H1 (cell line): ENCODE data around the gene ZNF672. TPM values are rescaled to one million over a fixed set of nuclear protein-coding genes. Genes with fewer than 3 reads are reported as not detected.
"Not testable (repeated sequence)": the region's sequence is repeated elsewhere in the genome, so short reads cannot be mapped to it uniquely, and the experiment has no call there.

Experiments
- CTCF ChIA-PET: fragments of 300-600 bp; sonication (Branson Sonifier 250); formaldehyde crosslinking; loops from one replicate; lab custom pipeline; 2021; ENCODE audit not compliant: partially characterized antibody; lab: Charles Lee
- POLR2A ChIA-PET: fragments of 300-600 bp; sonication (Branson Sonifier 250); formaldehyde crosslinking; loops from one replicate; lab custom pipeline; 2021; ENCODE audit warnings: inconsistent platforms; ENCODE audit not compliant: partially characterized antibody; lab: Charles Lee
- DNase-seq, 2 experiments: peaks; one replicate each; pipeline versions ENCODE4 v3.0.0 to v3.0.0-alpha.2; 2010 to 2022; ENCODE audit warnings: low spot score in 2 of 2, low read depth in 1 of 2, mixed read lengths in 1 of 2
- FAIRE-seq: peaks from 2 replicates; lab custom pipeline; 2011; peaks lifted over from hg19 to GRCh38; lab: Jason Lieb, UNC
- H2AFZ ChIP-seq: 2 replicates; pipeline ENCODE4 v1.8.1; 2012; ENCODE audit warnings: low read length, inconsistent platforms
- H2AK5ac ChIP-seq: 2 replicates; pipeline ENCODE4 v1.6.1; 2013; ENCODE audit warnings: low read depth, low read length
- H2BK120ac ChIP-seq: replicated peaks from 2 replicates; pipeline ENCODE3; 2013; ENCODE audit warnings: low read depth, low read length, inconsistent platforms
- H2BK12ac ChIP-seq: 2 replicates; pipeline ENCODE4 v1.6.1; 2013; ENCODE audit warnings: low read depth, low read length
- H2BK15ac ChIP-seq: 2 replicates; pipeline ENCODE4 v1.6.1; 2013; ENCODE audit warnings: low read length
- H2BK20ac ChIP-seq: 2 replicates; pipeline ENCODE4 v1.6.1; 2013; ENCODE audit warnings: low read length
- H2BK5ac ChIP-seq: 2 replicates; pipeline ENCODE4 v1.6.1; 2013; ENCODE audit warnings: low read depth, low read length
- H3K14ac ChIP-seq: 2 replicates; pipeline ENCODE4 v1.6.1; 2013; ENCODE audit warnings: inconsistent platforms; ENCODE audit not compliant: insufficient read length
- H3K18ac ChIP-seq: 2 replicates; pipeline ENCODE4 v1.6.1; 2013; ENCODE audit warnings: low read length; ENCODE audit errors: extremely low read depth
- H3K23ac ChIP-seq: 2 replicates; pipeline ENCODE4 v1.6.1; 2013; ENCODE audit warnings: inconsistent platforms; ENCODE audit not compliant: insufficient read length
- H3K23me2 ChIP-seq: 2 replicates; pipeline ENCODE4 v1.6.1; 2013; ENCODE audit warnings: low read depth, low read length
- H3K27ac ChIP-seq: 2 replicates; pipeline ENCODE4 v1.6.1; 2011; ENCODE audit warnings: low read depth, low read length, inconsistent platforms
- H3K27me3 ChIP-seq, 4 experiments: replicated peaks in 1 of 4; 1 replicate in 1 of 4; 2 replicates in 3 of 4; pipeline versions ENCODE4 v1.6.1 to v1.8.1; 2011 to 2013; ENCODE audit warnings: low read length in 3 of 4, mild to moderate bottlenecking in 3 of 4, inconsistent platforms in 2 of 4, mixed read lengths in 2 of 4, moderate library complexity in 1 of 4; ENCODE audit not compliant: control insufficient read depth in 3 of 4, insufficient read depth in 3 of 4; ENCODE audit errors: extremely low read depth in 1 of 4
- H3K36me3 ChIP-seq, 4 experiments: 2 replicates each; pipeline versions ENCODE4 v1.6.1 to v1.8.1; 2011 to 2013; ENCODE audit warnings: mild to moderate bottlenecking in 4 of 4, low read length in 3 of 4, moderate library complexity in 2 of 4, control low read depth in 1 of 4, inconsistent platforms in 1 of 4; ENCODE audit not compliant: insufficient read depth in 4 of 4, control insufficient read depth in 2 of 4
- H3K4ac ChIP-seq: replicated peaks from 2 replicates; pipeline ENCODE3; 2013; ENCODE audit warnings: low read length, low read depth, mixed read lengths, inconsistent platforms; ENCODE audit not compliant: insufficient read length
- H3K4me1 ChIP-seq, 4 experiments: replicated peaks in 1 of 4; 1 replicate in 1 of 4; 2 replicates in 3 of 4; pipeline versions ENCODE4 v1.6.1 to v1.8.1; 2011 to 2013; ENCODE audit warnings: low read length in 3 of 4, inconsistent platforms in 2 of 4, mixed read lengths in 1 of 4; ENCODE audit not compliant: insufficient read depth in 4 of 4, control insufficient read depth in 3 of 4
- H3K4me2 ChIP-seq, 2 experiments: 2 replicates each; pipeline versions ENCODE4 v1.6.1 to v1.8.1; 2011 to 2013; ENCODE audit warnings: low read depth in 2 of 2, low read length in 2 of 2, control low read depth in 1 of 2, inconsistent platforms in 1 of 2, mild to moderate bottlenecking in 1 of 2; ENCODE audit not compliant: insufficient read depth in 1 of 2
- H3K4me3 ChIP-seq, 4 experiments: fragments of 200-600, 300-600 bp in 1 of 4; sonication (generic), shearing (Covaris generic), sonication (Bioruptor Twin) in 1 of 4; 2 replicates each; pipeline versions ENCODE4 v1.5.1 to v1.8.1; 2011 to 2016; ENCODE audit warnings: low read length in 4 of 4, low read depth in 3 of 4, control low read depth in 2 of 4, inconsistent platforms in 2 of 4, mild to moderate bottlenecking in 2 of 4, mixed read lengths in 1 of 4, moderate library complexity in 1 of 4; ENCODE audit not compliant: insufficient read depth in 2 of 4; ENCODE audit errors: extremely low read depth in 1 of 4
- H3K56ac ChIP-seq: replicated peaks from 2 replicates; pipeline ENCODE3; 2013; ENCODE audit warnings: low read depth, mild to moderate bottlenecking, mixed read lengths, low read length, inconsistent platforms; ENCODE audit not compliant: insufficient read length
- H3K79me1 ChIP-seq: 2 replicates; pipeline ENCODE4 v1.6.1; 2013; ENCODE audit warnings: low read depth, low read length, control low read depth
- H3K79me2 ChIP-seq, 2 experiments: 2 replicates each; pipeline versions ENCODE4 v1.6.1 to v1.8.1; 2012 to 2013; ENCODE audit warnings: low read length in 2 of 2, mild to moderate bottlenecking in 2 of 2, inconsistent platforms in 1 of 2; ENCODE audit not compliant: insufficient read depth in 2 of 2, control insufficient read depth in 1 of 2
- H3K9ac ChIP-seq, 4 experiments: replicated peaks in 1 of 4; 1 replicate in 1 of 4; 2 replicates in 3 of 4; pipeline versions ENCODE4 v1.6.1 to v1.8.1; 2011 to 2013; ENCODE audit warnings: low read depth in 3 of 4, low read length in 3 of 4, control low read depth in 2 of 4, mild to moderate bottlenecking in 2 of 4, moderate library complexity in 2 of 4, inconsistent platforms in 1 of 4; ENCODE audit errors: extremely low read depth in 1 of 4
- H3K9me3 ChIP-seq, 2 experiments: 2 replicates each; pipeline versions ENCODE4 v1.6.1 to v1.8.1; 2012 to 2013; ENCODE audit warnings: mild to moderate bottlenecking in 2 of 2, moderate library complexity in 2 of 2, control low read depth in 1 of 2, inconsistent platforms in 1 of 2, low read depth in 1 of 2, low read length in 1 of 2, mixed read lengths in 1 of 2; ENCODE audit not compliant: insufficient read depth in 2 of 2
- H4K20me1 ChIP-seq, 2 experiments: replicated peaks in 1 of 2; 2 replicates each; pipeline versions ENCODE3 to v1.8.1; 2011 to 2013; ENCODE audit warnings: inconsistent platforms in 2 of 2, low read length in 2 of 2, mild to moderate bottlenecking in 1 of 2; ENCODE audit not compliant: insufficient read depth in 2 of 2, control insufficient read depth in 1 of 2
- H4K5ac ChIP-seq: 2 replicates; pipeline ENCODE4 v1.6.1; 2013; ENCODE audit warnings: low read length, low read depth, mixed read lengths, inconsistent platforms; ENCODE audit not compliant: insufficient read length
- H4K8ac ChIP-seq: 2 replicates; pipeline ENCODE4 v1.8.0; 2013; ENCODE audit warnings: mild to moderate bottlenecking, moderate library complexity, low read length, inconsistent platforms; ENCODE audit not compliant: insufficient read depth; ENCODE audit errors: extremely low read depth
- H4K91ac ChIP-seq: replicated peaks from 2 replicates; pipeline ENCODE3; 2013; ENCODE audit warnings: low read length, mixed read lengths, inconsistent platforms; ENCODE audit not compliant: insufficient read length
- BACH1 ChIP-seq: IDR thresholded peaks from 2 replicates; pipeline ENCODE4 v1.6.1; 2012; ENCODE audit warnings: low read length, improper control_type of control experiment
- BCL11A ChIP-seq, 2 experiments: IDR thresholded peaks; one replicate each; pipeline ENCODE4 v1.6.1; 2011; ENCODE audit warnings: low read depth in 2 of 2, low read length in 2 of 2, mild to moderate bottlenecking in 2 of 2
- BRCA1 ChIP-seq: IDR thresholded peaks from 2 replicates; pipeline ENCODE4 v1.6.1; 2012; ENCODE audit warnings: low read depth, low read length, improper control_type of control experiment
- CBX5 ChIP-seq: fragments of 300-800, 300-1000 bp; sonication (generic); IDR thresholded peaks from 2 replicates; pipeline ENCODE4 v1.7.1; 2016; ENCODE audit warnings: antibody characterized with exemption, low read length, low read depth
- KDM4A ChIP-seq: IDR thresholded peaks from one replicate; pipeline ENCODE4 v1.7.1; 2012; ENCODE audit warnings: low read depth, mild to moderate bottlenecking, moderate library complexity, low read length, inconsistent platforms; ENCODE audit not compliant: severe bottlenecking
- SIRT6 ChIP-seq: IDR thresholded peaks from one replicate; pipeline ENCODE4 v1.7.1; 2012; ENCODE audit warnings: low read length, inconsistent platforms
- SRF ChIP-seq: IDR thresholded peaks from 2 replicates; pipeline ENCODE4 v1.6.1; 2011; ENCODE audit warnings: mild to moderate bottlenecking, low read depth, low read length, moderate library complexity
- USF2 ChIP-seq: IDR thresholded peaks from 2 replicates; pipeline ENCODE4 v1.6.1; 2011; ENCODE audit warnings: low read length, improper control_type of control experiment
- whole genome bisulfite sequencing, 2 experiments: shearing (Covaris generic) in 1 of 2; methylation state at CpG; one replicate each; pipeline versions ENCODE4 v1.1.6 to v1.1.7; 2013 to 2015; ENCODE audit warnings: low lambda C conversion rate in 2 of 2, mixed read lengths in 2 of 2, inconsistent platforms in 1 of 2, low coverage in 1 of 2, missing lambda C conversion rate in 1 of 2; ENCODE audit not compliant: insufficient replicate concordance in 2 of 2, insufficient coverage in 1 of 2, insufficient read length in 1 of 2; ENCODE audit errors: extremely low coverage in 1 of 2, missing lambda C conversion rate in 1 of 2; 5-methylcytosine and 5-hydroxymethylcytosine counted together
- polyA plus RNA-seq, 7 experiments: library from polyadenylated mRNA; depleted of rRNA in 3 of 7; stranded (reverse) in 5 of 7; unstranded in 2 of 7; fragments of >200 nt in 5 of 7; fragments of 200-250 nt in 2 of 7; gene quantifications; 1 replicate in 5 of 7; 2 replicates in 1 of 7; 4 replicates in 1 of 7; pipeline versions ENCODE4 v1.2.1 to v1.2.3, GENCODE V29; 2011 to 2013; ENCODE audit warnings: missing spikeins in 2 of 7, mixed read lengths in 2 of 7
- total RNA-seq: library from RNA; stranded (reverse); fragmentation: NEBNext Ultra II Directional; extraction: Animal tissue kit (Norgen Biotek cat#: 25700); gene quantifications from 2 replicates; pipeline ENCODE4 v1.2.1, GENCODE V29; 2021

The ZNF672 gene
- total and polyA plus RNA-seq, 2 of the 8 experiments (the other 6 are each of a cell fraction or from before 2014, with no cell fraction given) = 30.7 to 40.4 TPM

- no peak for TF ChIP-seq KDM4A
- no peak for TF ChIP-seq BACH1
- no peak for TF ChIP-seq SIRT6
- no peak for TF ChIP-seq CBX5
- no peak for TF ChIP-seq BCL11A (IDR thresholded peaks at IDR 0.05; ENCODE audit: low read depth in 2 of 2, low read length in 2 of 2)
- no peak for TF ChIP-seq BRCA1
- no peak for TF ChIP-seq SRF
- no peak for TF ChIP-seq USF2
These were observed 35.6 kb upstream of the ZNF672 start (continued) for GRCh38 chr1:248802454-248802853.

DNA sequence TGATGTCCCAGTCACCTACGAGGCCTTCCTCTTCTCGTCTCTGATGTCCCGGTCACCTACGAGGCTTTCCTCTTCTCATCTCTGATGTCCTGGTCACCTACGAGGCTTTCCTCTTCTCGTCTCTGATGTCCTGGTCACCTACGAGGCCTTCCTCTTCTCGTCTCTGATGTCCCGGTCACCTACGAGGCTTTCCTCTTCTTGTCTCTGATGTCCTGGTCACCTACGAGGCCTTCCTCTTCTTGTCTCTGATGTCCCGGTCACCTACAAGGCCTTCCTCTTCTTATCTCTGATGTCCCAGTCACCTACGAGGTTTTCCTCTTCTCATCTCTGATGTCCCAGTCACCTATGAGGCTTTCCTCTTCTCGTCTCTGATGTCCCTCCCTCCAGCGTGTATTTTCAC, 34.5 kb upstream of the ZNF672 start:
- H3K18ac ChIP-seq, H3K14ac ChIP-seq, POLR2A ChIA-PET, H4K91ac ChIP-seq, H2BK12ac ChIP-seq, H3K56ac ChIP-seq, H3K36me3 ChIP-seq, DNase-seq, H2BK20ac ChIP-seq, H2BK120ac ChIP-seq, H3K27me3 ChIP-seq, H2BK15ac ChIP-seq, CTCF ChIA-PET, H3K4me1 ChIP-seq, H3K9ac ChIP-seq, H4K5ac ChIP-seq, H3K23ac ChIP-seq, H4K20me1 ChIP-seq, H3K4ac ChIP-seq, H2AK5ac ChIP-seq, H2BK5ac ChIP-seq, H3K79me2 ChIP-seq, H3K79me1 ChIP-seq, H3K4me2 ChIP-seq, H3K27ac ChIP-seq, H3K4me3 ChIP-seq, H4K8ac ChIP-seq, H3K23me2 ChIP-seq, FAIRE-seq, H2AFZ ChIP-seq: not testable (repeated sequence)
- H3K9me3 ChIP-seq = peaks cover 33 to 57% of the 10 kb centered on the region in 2 experiments
- WGBS, 2 experiments = 86% methylated on average over 14 of the region's 15 CpGs; no CpG with 5 or more reads in 1 of the 2 experiments
